HEK293 (cell line): ENCODE data around the gene CYB5D1.

ENCODE experiments used
- CTCF ChIA-PET: fragments of 350-600 bp; formaldehyde crosslinking; extraction: SDS; loops from one replicate; lab custom pipeline; 2021; ENCODE audit warnings: antibody characterized with exemption; lab: Yijun Ruan, JAX
- POLR2A ChIA-PET: fragments of 300-600 bp; formaldehyde crosslinking; extraction: SDS; loops from one replicate; lab custom pipeline; 2020; ENCODE audit warnings: antibody characterized with exemption, inconsistent platforms; lab: Yijun Ruan, JAX
- H3K27ac ChIP-seq: fragments of 200-500 bp; sonication (Bioruptor generic); 2 replicates; pipeline ENCODE4 v1.5.1; 2014; ENCODE audit warnings: low read depth, low read length, control low read depth, inconsistent platforms; ENCODE audit errors: extremely low read depth
- H3K36me3 ChIP-seq, 2 experiments: fragments of 200-500 bp in 1 of 2; sonication (Bioruptor generic) in 1 of 2; 1 replicate in 1 of 2; 2 replicates in 1 of 2; pipeline ENCODE4 v1.5.1; 2014 to 2017; ENCODE audit warnings: inconsistent platforms in 2 of 2, low read length in 2 of 2; ENCODE audit not compliant: control insufficient read depth in 2 of 2, insufficient read depth in 1 of 2
- H3K4me1 ChIP-seq: fragments of 200-500 bp; sonication (Bioruptor generic); 2 replicates; pipeline ENCODE4 v1.5.1; 2014; ENCODE audit warnings: mild to moderate bottlenecking, low read length, inconsistent platforms; ENCODE audit not compliant: control insufficient read depth, insufficient read depth
- H3K4me3 ChIP-seq: 2 replicates; pipeline ENCODE4 v1.5.1; 2011; ENCODE audit warnings: low read depth, mild to moderate bottlenecking, control low read depth, low read length, moderate library complexity
- H3K9me3 ChIP-seq: fragments of 200-500 bp; sonication (Bioruptor generic); 2 replicates; pipeline ENCODE4 v1.5.1; 2014; ENCODE audit warnings: low read depth, low read length, inconsistent platforms; ENCODE audit not compliant: control insufficient read depth, insufficient read depth
- GLIS1 ChIP-seq: fragments of 450-650 bp; formaldehyde crosslinking; IDR thresholded peaks from 2 replicates; pipeline ENCODE4 v1.5.1; 2016; ENCODE audit warnings: missing biosample characterization, missing genetic modification characterization
- GLIS2 ChIP-seq: fragments of 450-650 bp; formaldehyde crosslinking; IDR thresholded peaks from 2 replicates; pipeline ENCODE4 v1.5.1; 2016; ENCODE audit warnings: missing biosample characterization, missing genetic modification characterization
- KLF1 ChIP-seq: fragments of 450-650 bp; formaldehyde crosslinking; IDR thresholded peaks from 2 replicates; pipeline ENCODE4 v1.5.1; 2016; ENCODE audit warnings: missing biosample characterization, missing genetic modification characterization
- KLF9 ChIP-seq: fragments of 450-650 bp; formaldehyde crosslinking; IDR thresholded peaks from 2 replicates; pipeline ENCODE4 v1.5.1; 2016; ENCODE audit warnings: missing biosample characterization, missing genetic modification characterization, low read depth
- MYNN ChIP-seq: fragments of 450-650 bp; formaldehyde crosslinking; IDR thresholded peaks from 2 replicates; pipeline ENCODE4 v1.5.1; 2016; ENCODE audit warnings: missing biosample characterization, missing genetic modification characterization, borderline replicate concordance
- TCF7L2 ChIP-seq: IDR thresholded peaks from 2 replicates; pipeline ENCODE4 v1.6.1; 2011; ENCODE audit warnings: low read depth, mild to moderate bottlenecking, inconsistent platforms, low read length, moderate library complexity, borderline replicate concordance
- ZFHX2 ChIP-seq: fragments of 450-650 bp; formaldehyde crosslinking; conservative IDR thresholded peaks from 2 replicates; pipeline ENCODE4 v1.5.1; 2016; ENCODE audit warnings: missing biosample characterization, missing genetic modification characterization
- ZNF174 ChIP-seq: fragments of 450-650 bp; formaldehyde crosslinking; IDR thresholded peaks from 2 replicates; pipeline ENCODE4 v1.5.0; 2017; ENCODE audit warnings: missing biosample characterization, mild to moderate bottlenecking, missing genetic modification characterization
- ZNF341 ChIP-seq: fragments of 450-650 bp; formaldehyde crosslinking; IDR thresholded peaks from 2 replicates; pipeline ENCODE4; 2016; ENCODE audit warnings: low read depth, missing biosample characterization, missing genetic modification characterization
- ZNF521 ChIP-seq: fragments of 450-650 bp; formaldehyde crosslinking; IDR thresholded peaks from 2 replicates; pipeline ENCODE4 v1.5.1; 2017; ENCODE audit warnings: missing biosample characterization, mild to moderate bottlenecking, missing genetic modification characterization
- ZNF658 ChIP-seq: fragments of 450-650 bp; formaldehyde crosslinking; IDR thresholded peaks from 2 replicates; pipeline ENCODE4; 2016; ENCODE audit warnings: missing biosample characterization, missing genetic modification characterization
- ZSCAN5A ChIP-seq: fragments of 450-650 bp; formaldehyde crosslinking; IDR thresholded peaks from 2 replicates; pipeline ENCODE4 v1.5.1; 2016; ENCODE audit warnings: missing biosample characterization, missing genetic modification characterization
- TF ChIP-seq, protein P1 (sequence below): fragments of 450-650 bp; formaldehyde crosslinking; IDR thresholded peaks from 2 replicates; pipeline ENCODE4 v1.5.1; 2017; ENCODE audit warnings: missing biosample characterization, missing genetic modification characterization
- TF ChIP-seq, protein P2 (sequence below): fragments of 450-650 bp; formaldehyde crosslinking; IDR thresholded peaks from 2 replicates; pipeline ENCODE4 v1.5.1; 2016; ENCODE audit warnings: missing biosample characterization, missing genetic modification characterization
- TF ChIP-seq, protein P3 (sequence below): fragments of 450-650 bp; formaldehyde crosslinking; IDR thresholded peaks from 2 replicates; pipeline ENCODE4 v1.5.1; 2016; ENCODE audit warnings: missing biosample characterization, missing genetic modification characterization
- TF ChIP-seq, protein P4 (sequence below): fragments of 450-650 bp; formaldehyde crosslinking; IDR thresholded peaks from 2 replicates; pipeline ENCODE4 v1.5.1; 2016; ENCODE audit warnings: missing biosample characterization, missing genetic modification characterization

Gene CYB5D1

DNA sequence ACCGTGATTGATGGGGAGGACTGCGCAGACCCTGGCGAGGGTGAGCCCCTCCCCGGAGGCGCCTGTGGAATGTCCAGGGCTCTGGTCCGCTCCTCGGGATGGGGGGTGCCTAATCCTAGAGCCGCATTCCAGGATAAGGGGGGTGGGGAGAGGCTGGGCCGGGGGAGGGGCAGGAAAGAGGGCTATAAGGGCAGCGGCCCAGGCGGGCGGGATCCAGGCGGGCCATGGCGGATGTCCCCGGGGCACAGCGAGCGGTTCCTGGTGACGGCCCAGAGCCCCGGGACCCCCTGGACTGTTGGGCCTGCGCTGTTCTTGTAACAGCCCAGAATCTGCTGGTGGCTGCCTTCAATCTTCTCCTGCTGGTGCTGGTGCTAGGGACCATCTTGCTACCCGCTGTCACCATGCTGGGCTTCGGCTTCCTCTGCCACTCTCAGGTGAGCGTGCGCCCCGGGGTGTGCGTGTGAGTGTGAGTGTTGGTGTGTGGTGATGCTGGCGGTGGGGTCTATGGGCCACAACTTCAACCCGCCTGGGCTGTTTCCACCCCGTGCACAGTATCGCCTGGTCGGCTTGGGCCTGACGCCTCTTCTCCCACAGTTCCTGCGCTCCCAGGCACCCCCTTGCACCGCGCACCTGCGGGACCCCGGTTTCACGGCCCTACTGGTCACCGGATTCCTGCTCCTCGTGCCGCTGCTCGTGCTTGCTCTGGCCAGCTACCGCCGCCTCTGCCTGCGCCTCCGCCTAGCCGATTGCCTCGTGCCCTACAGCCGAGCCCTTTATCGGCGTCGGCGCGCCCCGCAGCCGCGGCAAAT lies 2.7 kb upstream of the CYB5D1 start, which contains the start of gene TMEM88:
Gene TMEM88 (plus strand): TSS at position 216 of the 809 bp plus-strand sequence. CDS start 9 bp downstream, at position 225.
- no peak within 1 kb of the TSS for H3K4me3 ChIP-seq
- H3K36me3 ChIP-seq, result peaks cover 12 to 55% of the 10 kb centered on the region in 2 experiments
- H3K27ac ChIP-seq, result no peak within 1 kb of the TSS
- CTCF ChIA-PET, result interaction anchor here (2.4 to 2.8 kb wide), 2 partner anchors 33 to 111 kb away, joined by 22 to 29 read pairs; no protein-coding TSS in a partner anchor
- peaks cover 8% of the 10 kb centered on the region; the same call in 1 of the 2 replicates for H3K4me1 ChIP-seq
- 0 out of 2 replicates have a peak, but pooled peaks have one; percentile 21 for TF ChIP-seq GLIS2 (tag by site-specific recombination)
- peak; percentile 48 for TF ChIP-seq ZNF341 (tag by site-specific recombination)
- TF ChIP-seq, protein P1, sequence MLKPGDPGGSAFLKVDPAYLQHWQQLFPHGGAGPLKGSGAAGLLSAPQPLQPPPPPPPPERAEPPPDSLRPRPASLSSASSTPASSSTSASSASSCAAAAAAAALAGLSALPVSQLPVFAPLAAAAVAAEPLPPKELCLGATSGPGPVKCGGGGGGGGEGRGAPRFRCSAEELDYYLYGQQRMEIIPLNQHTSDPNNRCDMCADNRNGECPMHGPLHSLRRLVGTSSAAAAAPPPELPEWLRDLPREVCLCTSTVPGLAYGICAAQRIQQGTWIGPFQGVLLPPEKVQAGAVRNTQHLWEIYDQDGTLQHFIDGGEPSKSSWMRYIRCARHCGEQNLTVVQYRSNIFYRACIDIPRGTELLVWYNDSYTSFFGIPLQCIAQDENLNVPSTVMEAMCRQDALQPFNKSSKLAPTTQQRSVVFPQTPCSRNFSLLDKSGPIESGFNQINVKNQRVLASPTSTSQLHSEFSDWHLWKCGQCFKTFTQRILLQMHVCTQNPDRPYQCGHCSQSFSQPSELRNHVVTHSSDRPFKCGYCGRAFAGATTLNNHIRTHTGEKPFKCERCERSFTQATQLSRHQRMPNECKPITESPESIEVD, result no peak
- TF ChIP-seq, protein P2, sequence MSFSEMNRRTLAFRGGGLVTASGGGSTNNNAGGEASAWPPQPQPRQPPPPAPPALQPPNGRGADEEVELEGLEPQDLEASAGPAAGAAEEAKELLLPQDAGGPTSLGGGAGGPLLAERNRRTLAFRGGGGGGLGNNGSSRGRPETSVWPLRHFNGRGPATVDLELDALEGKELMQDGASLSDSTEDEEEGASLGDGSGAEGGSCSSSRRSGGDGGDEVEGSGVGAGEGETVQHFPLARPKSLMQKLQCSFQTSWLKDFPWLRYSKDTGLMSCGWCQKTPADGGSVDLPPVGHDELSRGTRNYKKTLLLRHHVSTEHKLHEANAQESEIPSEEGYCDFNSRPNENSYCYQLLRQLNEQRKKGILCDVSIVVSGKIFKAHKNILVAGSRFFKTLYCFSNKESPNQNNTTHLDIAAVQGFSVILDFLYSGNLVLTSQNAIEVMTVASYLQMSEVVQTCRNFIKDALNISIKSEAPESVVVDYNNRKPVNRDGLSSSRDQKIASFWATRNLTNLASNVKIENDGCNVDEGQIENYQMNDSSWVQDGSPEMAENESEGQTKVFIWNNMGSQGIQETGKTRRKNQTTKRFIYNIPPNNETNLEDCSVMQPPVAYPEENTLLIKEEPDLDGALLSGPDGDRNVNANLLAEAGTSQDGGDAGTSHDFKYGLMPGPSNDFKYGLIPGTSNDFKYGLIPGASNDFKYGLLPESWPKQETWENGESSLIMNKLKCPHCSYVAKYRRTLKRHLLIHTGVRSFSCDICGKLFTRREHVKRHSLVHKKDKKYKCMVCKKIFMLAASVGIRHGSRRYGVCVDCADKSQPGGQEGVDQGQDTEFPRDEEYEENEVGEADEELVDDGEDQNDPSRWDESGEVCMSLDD (tag by site-specific recombination), result no peak
- TF ChIP-seq ZSCAN5A (tag by site-specific recombination), result no peak
- no peak for TF ChIP-seq ZNF174 (tag by site-specific recombination)
- POLR2A ChIA-PET, result interaction anchor here (0.6 to 3.2 kb wide), 5 partner anchors 13 to 111 kb away, joined by 3 to 110 read pairs (median 4); partner anchors contain the start of gene KDM6B
- no peaks in the 10 kb centered on the region for H3K9me3 ChIP-seq

DNA sequence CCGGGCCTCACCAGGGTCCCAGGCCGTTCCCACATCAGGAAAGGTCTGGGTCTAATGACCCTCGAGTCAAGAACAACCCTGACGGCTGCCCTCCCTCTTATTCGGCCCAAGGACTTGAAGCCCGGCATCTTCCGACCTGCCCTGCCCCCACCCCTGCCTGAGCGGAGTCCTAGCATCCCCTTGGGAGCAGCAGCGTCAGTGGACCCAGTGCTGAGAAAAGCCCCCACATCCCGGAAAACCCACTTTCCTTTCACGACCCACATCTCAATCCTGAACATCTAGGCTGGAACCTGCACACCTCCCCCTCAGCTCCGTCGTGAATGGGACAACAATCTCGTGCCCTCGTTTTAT lies 2.2 kb upstream of the CYB5D1 start:
- Histone ChIP-seq H3K4me1 (peaks cover 8% of the 10 kb centered on the region; the same call in 1 of the 2 replicates), H3K9me3 (no peaks in the 10 kb centered on the region), H3K36me3 (peaks cover 16 to 55% of the 10 kb centered on the region in 2 experiments), H3K27ac (no peak overlapping the region)
- no peak for TF ChIP-seq TCF7L2
- 0 out of 2 replicates have a peak, but pooled peaks have one; percentile 16 for TF ChIP-seq MYNN (tag by site-specific recombination)
- TF ChIP-seq, all 188 proteins: peak for 1
- no peak overlapping the region for H3K4me3 ChIP-seq
- ChIA-PET POLR2A (interaction anchor here (0.6 to 3.2 kb wide), 7 partner anchors 13 to 112 kb away, joined by 3 to 110 read pairs (median 5); partner anchors contain the start of genes KDM6B and RNF227), CTCF (interaction anchor here (0.7 to 2.8 kb wide), 5 partner anchors 11 to 130 kb away, joined by 3 to 29 read pairs (median 12); no protein-coding TSS in a partner anchor)

DNA sequence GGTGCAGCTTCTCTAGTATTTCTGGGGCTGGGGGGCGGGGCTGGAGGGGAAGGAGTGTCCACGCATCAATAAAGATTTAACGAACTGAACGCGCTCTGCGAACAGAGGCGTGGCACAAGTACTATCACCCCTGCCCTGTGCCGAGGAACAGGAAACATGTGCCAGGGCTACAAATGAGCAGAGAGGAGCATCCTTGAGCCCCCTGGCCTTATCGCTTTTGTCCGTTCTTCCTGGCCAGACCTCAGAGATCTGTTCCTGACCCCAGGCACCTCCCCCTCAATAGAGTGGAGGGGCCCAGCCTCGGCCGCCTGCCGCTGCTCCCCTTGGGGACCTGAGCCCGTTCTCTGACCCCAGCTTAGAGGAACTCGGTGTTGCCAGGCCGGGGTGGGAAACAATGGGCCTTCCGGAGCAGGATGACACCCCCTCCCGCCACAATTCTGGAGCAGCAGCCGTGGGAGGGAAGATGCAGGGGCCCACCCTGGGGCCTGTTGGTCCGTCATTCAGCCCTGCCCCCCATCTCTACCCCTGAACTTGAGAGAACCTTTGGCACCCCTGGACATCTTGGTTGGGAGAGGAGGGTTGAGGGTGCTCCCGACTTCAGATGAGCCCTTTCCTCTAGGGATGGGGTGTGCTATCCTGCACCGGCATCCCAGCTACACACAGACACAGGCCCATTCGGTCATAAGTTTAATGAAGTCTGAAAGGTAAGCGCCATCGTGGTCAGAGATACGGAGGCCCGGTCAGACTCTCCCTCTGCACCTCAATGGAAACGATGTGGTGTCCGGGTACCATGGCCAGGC lies 1.6 kb upstream of the CYB5D1 start:
- H3K36me3 ChIP-seq, result peaks cover 15 to 55% of the 10 kb centered on the region in 2 experiments
- CTCF ChIA-PET, result interaction anchor here (0.7 to 2.8 kb wide), 11 partner anchors 9 to 185 kb away, joined by 3 to 29 read pairs (median 6); no protein-coding TSS in a partner anchor
- peak overlapping the region; percentile 88 for H3K4me3 ChIP-seq
- H3K27ac ChIP-seq, result peak overlapping the region; percentile 90
- no peaks in the 10 kb centered on the region for H3K9me3 ChIP-seq
- POLR2A ChIA-PET, result interaction anchor here (0.6 to 3.2 kb wide), 21 partner anchors 13 to 354 kb away, joined by 3 to 110 read pairs (median 5); partner anchors contain the start of genes AURKB, CHD3, CNTROB and KDM6B
- H3K4me1 ChIP-seq, result peaks cover 8% of the 10 kb centered on the region; the same call in 1 of the 2 replicates
- TF ChIP-seq ZNF658 (tag by site-specific recombination), result no peak
- TF ChIP-seq, protein P3, sequence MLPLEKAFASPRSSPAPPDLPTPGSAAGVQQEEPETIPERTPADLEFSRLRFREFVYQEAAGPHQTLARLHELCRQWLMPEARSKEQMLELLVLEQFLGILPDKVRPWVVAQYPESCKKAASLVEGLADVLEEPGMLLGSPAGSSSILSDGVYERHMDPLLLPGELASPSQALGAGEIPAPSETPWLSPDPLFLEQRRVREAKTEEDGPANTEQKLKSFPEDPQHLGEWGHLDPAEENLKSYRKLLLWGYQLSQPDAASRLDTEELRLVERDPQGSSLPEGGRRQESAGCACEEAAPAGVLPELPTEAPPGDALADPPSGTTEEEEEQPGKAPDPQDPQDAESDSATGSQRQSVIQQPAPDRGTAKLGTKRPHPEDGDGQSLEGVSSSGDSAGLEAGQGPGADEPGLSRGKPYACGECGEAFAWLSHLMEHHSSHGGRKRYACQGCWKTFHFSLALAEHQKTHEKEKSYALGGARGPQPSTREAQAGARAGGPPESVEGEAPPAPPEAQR (tag by site-specific recombination), result no peak
- TF ChIP-seq KLF9 (tag by site-specific recombination), result peak; percentile 60
- TF ChIP-seq GLIS1, result peak; percentile 40; the same call in 1 of the 2 replicates
- TF ChIP-seq ZNF521 (tag by site-specific recombination), result no peak
- TF ChIP-seq, protein P4, sequence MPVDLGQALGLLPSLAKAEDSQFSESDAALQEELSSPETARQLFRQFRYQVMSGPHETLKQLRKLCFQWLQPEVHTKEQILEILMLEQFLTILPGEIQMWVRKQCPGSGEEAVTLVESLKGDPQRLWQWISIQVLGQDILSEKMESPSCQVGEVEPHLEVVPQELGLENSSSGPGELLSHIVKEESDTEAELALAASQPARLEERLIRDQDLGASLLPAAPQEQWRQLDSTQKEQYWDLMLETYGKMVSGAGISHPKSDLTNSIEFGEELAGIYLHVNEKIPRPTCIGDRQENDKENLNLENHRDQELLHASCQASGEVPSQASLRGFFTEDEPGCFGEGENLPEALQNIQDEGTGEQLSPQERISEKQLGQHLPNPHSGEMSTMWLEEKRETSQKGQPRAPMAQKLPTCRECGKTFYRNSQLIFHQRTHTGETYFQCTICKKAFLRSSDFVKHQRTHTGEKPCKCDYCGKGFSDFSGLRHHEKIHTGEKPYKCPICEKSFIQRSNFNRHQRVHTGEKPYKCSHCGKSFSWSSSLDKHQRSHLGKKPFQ (tag by site-specific recombination), result no peak
- TF ChIP-seq KLF1 (tag by site-specific recombination), result 0 out of 2 replicates have a peak, but pooled peaks have one; percentile 20
- peak; percentile 45; the same call in 1 of the 2 replicates for TF ChIP-seq ZNF341 (tag by site-specific recombination)
- 0 out of 2 replicates have a peak, but pooled peaks have one; percentile 10 for TF ChIP-seq ZFHX2 (tag by site-specific recombination)
